ENCODE measurements around the gene DCAF8. TPM values are rescaled to one million over a fixed set of nuclear protein-coding genes. Genes with fewer than 3 reads are reported as not detected.

DCAF8 gene
- total RNA-seq, 2 donors from 2014 or later, result 246 to 280 TPM

DNA sequence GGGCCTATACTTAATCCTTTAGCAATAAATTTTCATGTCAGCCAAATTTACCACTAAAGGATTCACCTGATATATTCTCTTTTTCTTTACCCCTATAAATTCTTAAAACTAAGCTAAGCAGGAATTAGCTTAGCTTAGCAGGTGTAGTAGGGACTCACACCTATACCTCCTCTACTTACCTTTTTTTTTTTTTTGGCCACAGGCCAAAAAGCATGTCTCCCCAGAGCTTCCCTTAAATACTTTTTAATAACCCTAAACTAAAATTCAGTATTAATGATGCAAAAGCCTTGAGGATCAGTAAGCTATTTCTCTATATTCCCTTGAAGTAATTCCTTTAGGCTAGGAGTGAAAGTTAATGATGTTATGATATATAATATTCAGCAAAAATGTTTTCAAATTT is 33.9 kb downstream of the DCAF8 start:
- DNase-seq (no peak), ATAC-seq (replicated peaks in 1 of 2) (no peak)
- no peaks in the 10 kb centered on the region for H3K27me3 Mint-ChIP-seq (ENCODE audit: low read depth)
- no peaks in the 10 kb centered on the region for H3K9me3 Mint-ChIP-seq
- peaks cover 5 to 30% of the 10 kb centered on the region in 2 donors for H3K36me3 Mint-ChIP-seq (ENCODE audit: insufficient read depth in 2 of 2)
- peak overlapping the region; percentile 72 for H3K27ac Mint-ChIP-seq
- no peaks in the 10 kb centered on the region for H3K4me1 Mint-ChIP-seq (ENCODE audit: low read depth)
- no peak overlapping the region for H3K4me3 Mint-ChIP-seq

DNA sequence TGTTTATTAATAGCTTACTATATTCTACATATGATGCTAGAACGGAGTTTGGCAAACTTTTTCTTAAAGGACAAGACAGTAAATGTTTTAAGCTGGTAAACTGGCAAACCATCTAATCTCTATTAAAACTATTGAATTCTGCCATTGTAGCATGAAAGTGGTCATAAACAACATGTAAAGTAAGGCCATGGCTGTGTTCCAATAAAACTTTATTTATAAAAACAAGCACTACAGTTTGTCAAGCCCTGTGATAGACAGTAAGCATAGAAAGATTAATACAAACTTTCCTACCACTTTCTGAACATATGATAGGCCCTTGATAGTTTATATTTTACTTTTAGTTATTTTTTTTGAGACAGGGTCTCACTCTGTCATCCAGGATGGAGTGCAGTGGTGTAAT is 34.8 kb downstream of the DCAF8 start:
- H3K4me3 Mint-ChIP-seq, result no peak overlapping the region
- no peaks in the 10 kb centered on the region for H3K4me1 Mint-ChIP-seq (ENCODE audit: low read depth)
- H3K9me3 Mint-ChIP-seq, result no peaks in the 10 kb centered on the region
- ATAC-seq (replicated peaks in 1 of 2), result no peak
- no peak for DNase-seq
- no peak overlapping the region for H3K27ac Mint-ChIP-seq
- H3K27me3 Mint-ChIP-seq (ENCODE audit: low read depth), result no peaks in the 10 kb centered on the region
- peaks cover 5 to 31% of the 10 kb centered on the region in 2 donors for H3K36me3 Mint-ChIP-seq (ENCODE audit: insufficient read depth in 2 of 2)

DNA sequence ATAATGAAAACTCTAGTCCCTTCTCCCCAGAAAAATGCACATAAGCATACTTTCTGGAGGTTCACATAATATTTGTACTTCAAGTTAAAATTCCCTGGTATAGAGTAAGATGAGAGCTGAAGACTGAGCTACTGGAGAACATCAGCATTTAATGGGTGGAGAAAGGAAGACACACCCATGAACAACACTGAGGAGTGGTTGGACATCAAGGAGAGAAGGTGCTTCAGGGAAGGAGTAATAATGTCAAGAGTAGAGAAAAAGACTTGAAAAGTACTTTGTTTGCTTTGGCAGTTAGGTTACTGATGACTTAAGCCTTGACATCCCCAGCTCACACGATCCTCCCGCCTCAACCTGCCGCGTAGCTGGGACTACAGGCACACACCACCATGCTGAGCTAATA is 35.3 kb downstream of the DCAF8 start:
- no peaks in the 10 kb centered on the region for H3K4me1 Mint-ChIP-seq (ENCODE audit: low read depth)
- DNase-seq (no peak), ATAC-seq (replicated peaks in 1 of 2) (no peak)
- H3K9me3 Mint-ChIP-seq, result no peaks in the 10 kb centered on the region
- peaks cover 5 to 31% of the 10 kb centered on the region in 2 donors for H3K36me3 Mint-ChIP-seq (ENCODE audit: insufficient read depth in 2 of 2)
- no peak overlapping the region for H3K4me3 Mint-ChIP-seq
- H3K27ac Mint-ChIP-seq, result no peak overlapping the region
- H3K27me3 Mint-ChIP-seq (ENCODE audit: low read depth), result no peaks in the 10 kb centered on the region

DNA sequence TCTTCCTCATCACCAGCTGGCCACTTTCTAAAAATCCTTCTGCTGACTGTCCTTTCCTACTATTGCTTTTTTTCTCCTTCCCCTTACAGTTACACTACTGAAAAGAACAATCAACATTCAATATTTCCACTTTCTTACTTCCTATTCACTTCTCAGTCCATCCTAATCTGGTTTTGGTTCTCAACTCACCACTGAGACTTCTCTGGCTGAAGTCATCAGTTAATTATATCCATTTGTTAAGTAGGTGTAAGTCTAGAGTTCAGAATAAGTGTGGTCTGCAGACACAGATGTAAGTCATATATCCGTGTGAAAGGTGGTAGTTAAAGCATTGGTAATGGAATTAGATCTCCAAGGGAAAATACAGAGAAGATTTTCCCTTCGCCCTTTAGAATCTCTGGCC is 35.7 kb downstream of the DCAF8 start:
- ATAC-seq (replicated peaks in 1 of 2), result no peak
- no peaks in the 10 kb centered on the region for H3K4me1 Mint-ChIP-seq (ENCODE audit: low read depth)

DNA sequence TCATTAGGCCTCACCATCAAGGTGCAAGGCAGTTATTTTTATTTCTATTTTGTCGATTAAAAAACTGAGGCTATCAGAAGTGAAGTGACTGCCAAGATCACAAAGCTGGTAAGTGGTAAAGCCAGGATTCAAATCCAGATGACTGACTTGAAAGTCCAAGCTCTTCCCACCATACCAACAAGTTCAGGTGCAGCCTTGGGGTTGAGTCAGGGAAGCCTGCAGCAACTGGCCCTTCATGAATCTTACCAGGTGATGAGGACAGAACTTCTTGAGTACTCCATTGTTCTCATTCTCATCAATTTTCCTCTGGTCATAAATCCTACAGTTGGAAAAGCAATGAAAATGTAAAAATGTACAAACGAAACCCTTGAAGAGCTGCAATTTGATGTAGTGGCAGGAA is 37.0 kb downstream of the DCAF8 start:
- no peak for ATAC-seq (replicated peaks in 1 of 2)
- no peak overlapping the region for H3K27ac Mint-ChIP-seq
- no peaks in the 10 kb centered on the region for H3K27me3 Mint-ChIP-seq (ENCODE audit: low read depth)
- H3K4me1 Mint-ChIP-seq (ENCODE audit: low read depth), result no peaks in the 10 kb centered on the region
- no peaks in the 10 kb centered on the region for H3K9me3 Mint-ChIP-seq
- DNase-seq, result no peak
- H3K36me3 Mint-ChIP-seq (ENCODE audit: insufficient read depth in 2 of 2), result peaks cover 5 to 25% of the 10 kb centered on the region in 2 donors
- H3K4me3 Mint-ChIP-seq, result no peak overlapping the region

More for the DNA sequence above, 35.7 kb downstream of the DCAF8 start:
- no peak for DNase-seq
- Mint-ChIP-seq H3K4me3 (no peak overlapping the region), H3K27me3 (ENCODE audit: low read depth) (no peaks in the 10 kb centered on the region), H3K9me3 (no peaks in the 10 kb centered on the region), H3K27ac (no peak overlapping the region), H3K36me3 (ENCODE audit: insufficient read depth in 2 of 2) (peaks cover 5 to 31% of the 10 kb centered on the region in 2 donors)

DNA sequence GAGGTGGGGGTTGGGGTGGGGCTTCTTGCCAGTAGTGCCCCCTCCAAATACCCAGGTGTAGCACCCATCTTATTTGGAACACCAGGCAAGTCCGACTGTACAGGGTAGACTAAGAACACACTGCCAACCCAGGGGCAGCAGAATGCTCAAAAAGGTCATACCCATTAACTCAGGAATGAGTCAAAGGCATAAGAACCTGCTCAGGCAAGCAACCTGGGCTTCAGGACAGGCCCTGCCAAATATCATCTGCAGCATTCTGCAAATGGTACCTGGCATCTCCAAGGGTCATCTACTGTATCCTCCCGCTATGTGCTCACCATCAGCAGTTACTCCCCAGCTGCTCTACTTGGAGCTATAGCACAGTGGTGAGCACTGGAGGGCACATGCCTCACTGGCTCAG is 37.7 kb downstream of the DCAF8 start:
- DNase-seq (no peak), ATAC-seq (replicated peaks in 1 of 2) (no peak)
- Mint-ChIP-seq H3K27ac (no peak overlapping the region), H3K27me3 (ENCODE audit: low read depth) (no peaks in the 10 kb centered on the region), H3K9me3 (no peaks in the 10 kb centered on the region), H3K4me1 (ENCODE audit: low read depth) (no peaks in the 10 kb centered on the region), H3K4me3 (no peak overlapping the region), H3K36me3 (ENCODE audit: insufficient read depth in 2 of 2) (peaks cover 3 to 25% of the 10 kb centered on the region in 2 donors)

DNA sequence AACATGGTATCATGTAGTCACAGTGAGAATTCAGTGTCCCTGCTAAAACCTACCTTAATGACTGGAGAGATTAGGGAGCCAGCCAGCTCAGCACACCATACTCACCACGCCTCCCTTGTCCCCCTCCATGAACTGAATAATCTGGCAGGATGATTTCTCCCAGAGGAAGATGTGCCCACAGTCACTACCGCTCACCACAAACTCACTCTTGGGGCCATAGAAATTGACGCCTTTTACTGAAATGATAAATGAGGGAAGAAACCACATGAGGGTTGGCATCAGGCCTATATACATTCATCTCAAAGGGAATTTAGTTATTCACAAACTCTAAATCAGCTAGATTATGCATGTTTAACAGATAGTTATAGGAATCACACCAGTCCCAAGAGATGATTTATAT is 39.8 kb downstream of the DCAF8 start:
- peaks cover 0 to 24% of the 10 kb centered on the region in 2 donors for H3K36me3 Mint-ChIP-seq (ENCODE audit: insufficient read depth in 2 of 2)
- no peaks in the 10 kb centered on the region for H3K27me3 Mint-ChIP-seq (ENCODE audit: low read depth)
- ATAC-seq (replicated peaks in 1 of 2), result no peak
- H3K4me1 Mint-ChIP-seq (ENCODE audit: low read depth), result no peaks in the 10 kb centered on the region
- H3K9me3 Mint-ChIP-seq, result no peaks in the 10 kb centered on the region
- no peak overlapping the region for H3K27ac Mint-ChIP-seq
- no peak for DNase-seq
- no peak overlapping the region for H3K4me3 Mint-ChIP-seq

DNA sequence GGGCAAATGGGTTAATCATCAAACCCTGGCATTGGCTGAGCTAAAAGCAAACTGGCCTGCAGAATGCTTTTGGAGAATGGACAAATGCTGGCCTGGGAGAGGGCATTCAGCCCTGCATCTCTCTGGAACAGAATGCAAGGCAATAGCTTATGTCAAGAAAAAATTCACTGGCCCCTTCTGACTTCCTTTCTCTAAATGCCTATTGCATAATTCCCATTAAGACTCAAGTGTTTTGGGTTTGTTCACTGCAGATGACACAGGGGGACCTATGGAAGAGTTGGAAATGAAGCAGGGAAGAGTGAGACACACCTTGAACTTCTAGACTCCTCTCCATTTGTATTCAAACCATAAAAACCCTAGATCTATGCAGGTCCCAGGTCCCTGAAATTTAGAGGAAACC is 41.3 kb downstream of the DCAF8 start:
- no peak overlapping the region for H3K27ac Mint-ChIP-seq
- H3K4me1 Mint-ChIP-seq (ENCODE audit: low read depth), result no peaks in the 10 kb centered on the region

DNA sequence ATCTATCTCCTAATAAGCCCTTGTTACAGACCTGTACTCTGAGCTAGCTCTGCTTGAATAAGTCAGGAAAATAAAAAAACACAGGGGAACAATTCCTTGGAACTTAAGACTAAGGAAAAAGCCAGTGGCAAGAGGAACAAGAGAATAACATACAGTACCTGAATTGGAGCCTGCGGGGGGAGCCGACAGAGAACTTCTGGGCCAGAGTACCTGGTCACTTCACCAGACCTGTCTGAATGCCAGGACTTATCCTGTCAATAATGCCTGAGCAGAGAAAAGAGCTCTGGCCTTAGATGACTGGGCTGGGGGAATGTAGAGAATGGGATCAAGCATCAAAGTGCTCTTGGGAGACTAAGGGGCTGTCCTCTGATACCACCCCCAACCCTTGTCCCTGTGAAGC is 42.0 kb downstream of the DCAF8 start:
- no peak for DNase-seq
- no peaks in the 10 kb centered on the region for H3K9me3 Mint-ChIP-seq
- no peaks in the 10 kb centered on the region for H3K27me3 Mint-ChIP-seq (ENCODE audit: low read depth)
- no peak overlapping the region for H3K27ac Mint-ChIP-seq
- H3K4me3 Mint-ChIP-seq, result no peak overlapping the region
- ATAC-seq (replicated peaks in 1 of 2), result no peak
- H3K4me1 Mint-ChIP-seq (ENCODE audit: low read depth), result no peaks in the 10 kb centered on the region
- peaks cover 3 to 24% of the 10 kb centered on the region in 2 donors for H3K36me3 Mint-ChIP-seq (ENCODE audit: insufficient read depth in 2 of 2)

More for the DNA sequence above, 41.3 kb downstream of the DCAF8 start:
- no peak overlapping the region for H3K4me3 Mint-ChIP-seq
- H3K27me3 Mint-ChIP-seq (ENCODE audit: low read depth), result no peaks in the 10 kb centered on the region
- DNase-seq (no peak), ATAC-seq (replicated peaks in 1 of 2) (no peak)
- peaks cover 2 to 23% of the 10 kb centered on the region in 2 donors for H3K36me3 Mint-ChIP-seq (ENCODE audit: insufficient read depth in 2 of 2)
- H3K9me3 Mint-ChIP-seq, result no peaks in the 10 kb centered on the region

DNA sequence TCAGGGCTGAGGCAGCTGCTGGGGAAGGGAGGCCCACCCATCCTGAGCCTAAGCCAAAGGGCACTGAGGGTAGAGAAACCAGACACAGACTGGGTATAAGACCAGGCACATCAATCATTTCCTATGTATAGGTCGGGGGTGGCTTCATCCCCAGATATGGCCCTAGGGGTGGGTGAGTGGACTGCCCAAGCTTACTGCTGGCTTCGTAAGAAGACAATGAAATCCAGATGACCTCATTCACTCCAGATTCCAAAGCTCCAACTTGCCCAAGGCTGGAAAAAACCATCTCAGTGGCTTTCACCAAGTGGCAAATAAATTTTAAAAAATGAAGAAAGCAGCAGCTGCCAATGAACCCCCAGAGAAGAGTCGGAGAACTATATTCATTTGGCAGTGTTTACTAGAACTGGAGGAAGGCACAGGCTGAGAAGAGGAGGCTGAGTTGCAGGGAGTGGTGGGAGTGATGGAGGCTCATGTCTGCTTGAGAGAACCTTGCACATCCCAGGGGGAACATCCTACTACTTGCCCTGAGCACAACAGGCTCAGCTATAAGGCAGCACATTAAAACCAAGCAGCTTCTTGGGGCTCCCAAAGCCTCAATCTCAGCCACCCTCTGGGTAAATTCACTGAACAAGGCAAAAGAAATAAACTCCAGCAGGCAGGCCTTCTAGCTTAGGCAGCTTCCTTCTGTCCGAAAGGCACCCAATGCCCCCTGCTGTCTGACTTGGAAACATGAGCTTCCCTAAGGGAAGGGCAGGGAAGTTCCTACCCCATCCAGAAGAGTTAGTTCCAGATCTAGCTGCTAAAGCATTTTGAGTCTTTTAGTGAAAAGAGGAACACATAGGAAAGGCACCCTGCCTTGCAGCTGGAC is 43.1 kb downstream of the DCAF8 start:
- Mint-ChIP-seq H3K4me3 (no peak overlapping the region), H3K27ac (no peak overlapping the region), H3K9me3 (no peaks in the 10 kb centered on the region), H3K36me3 (ENCODE audit: insufficient read depth in 2 of 2) (peaks cover 3 to 25% of the 10 kb centered on the region in 2 donors), H3K4me1 (ENCODE audit: low read depth) (no peaks in the 10 kb centered on the region), H3K27me3 (ENCODE audit: low read depth) (no peaks in the 10 kb centered on the region)
- DNase-seq, result no peak
- ATAC-seq (replicated peaks in 1 of 2), result no peak

DNA sequence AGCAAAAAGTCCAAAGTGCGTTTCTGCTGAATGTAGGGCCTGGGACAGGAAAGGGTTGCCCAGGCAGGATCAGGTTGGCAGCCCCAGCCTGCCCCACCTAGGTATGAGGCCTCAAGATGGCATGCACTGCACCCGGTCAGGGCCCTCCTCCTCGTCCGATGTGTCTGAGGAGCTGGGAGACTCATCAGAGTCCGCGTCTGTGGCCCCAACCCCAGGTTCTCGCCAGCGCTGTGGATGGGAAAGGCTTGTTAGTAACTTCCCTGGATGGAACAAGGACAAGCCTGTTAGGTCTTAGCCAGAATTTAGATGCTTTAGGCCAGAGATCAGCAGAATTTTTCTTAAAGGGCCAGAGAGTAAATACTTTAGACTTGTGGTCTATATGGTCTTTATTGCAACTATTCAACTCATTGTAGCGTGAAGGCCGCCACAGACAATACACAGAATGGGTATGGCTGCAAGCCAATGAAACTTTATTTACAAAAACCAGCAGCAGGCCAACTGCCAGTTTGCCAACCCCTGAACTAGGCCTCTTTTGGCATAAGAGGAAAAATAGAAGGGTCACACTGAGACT is 44.8 kb downstream of the DCAF8 start:
- Mint-ChIP-seq H3K36me3 (ENCODE audit: insufficient read depth in 2 of 2) (peaks cover 3 to 14% of the 10 kb centered on the region in 2 donors), H3K27me3 (ENCODE audit: low read depth) (no peaks in the 10 kb centered on the region), H3K4me1 (ENCODE audit: low read depth) (no peaks in the 10 kb centered on the region), H3K27ac (no peak overlapping the region), H3K9me3 (no peaks in the 10 kb centered on the region), H3K4me3 (no peak overlapping the region)
- ATAC-seq (replicated peaks in 1 of 2), result no peak
- no peak for DNase-seq

DNA sequence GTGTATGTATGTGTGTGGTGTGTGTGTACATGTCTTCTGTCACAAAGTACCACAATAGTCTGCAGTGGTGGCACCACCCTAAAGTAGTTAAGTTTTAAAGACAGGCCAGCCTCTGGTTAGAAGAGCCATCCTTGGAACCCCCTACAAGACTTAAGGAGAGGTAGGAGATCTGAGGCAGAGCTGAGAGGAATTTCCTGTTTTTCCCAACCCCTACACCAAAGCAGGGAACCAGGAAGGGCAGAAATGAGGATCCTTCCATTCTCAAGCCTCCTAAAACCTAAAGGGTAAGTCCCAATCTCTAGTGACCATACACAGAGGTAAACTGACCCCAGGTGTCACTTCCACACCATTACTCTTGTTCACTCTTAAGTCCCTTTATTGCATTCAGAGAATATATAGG is 46.0 kb downstream of the DCAF8 start:
- Mint-ChIP-seq H3K27ac (no peak overlapping the region), H3K27me3 (ENCODE audit: low read depth) (no peaks in the 10 kb centered on the region), H3K4me3 (no peak overlapping the region), H3K9me3 (no peaks in the 10 kb centered on the region), H3K36me3 (ENCODE audit: insufficient read depth in 2 of 2) (peaks cover 6 to 22% of the 10 kb centered on the region in 2 donors), H3K4me1 (ENCODE audit: low read depth) (no peaks in the 10 kb centered on the region)
- no peak for DNase-seq
- ATAC-seq (replicated peaks in 1 of 2), result no peak

DNA sequence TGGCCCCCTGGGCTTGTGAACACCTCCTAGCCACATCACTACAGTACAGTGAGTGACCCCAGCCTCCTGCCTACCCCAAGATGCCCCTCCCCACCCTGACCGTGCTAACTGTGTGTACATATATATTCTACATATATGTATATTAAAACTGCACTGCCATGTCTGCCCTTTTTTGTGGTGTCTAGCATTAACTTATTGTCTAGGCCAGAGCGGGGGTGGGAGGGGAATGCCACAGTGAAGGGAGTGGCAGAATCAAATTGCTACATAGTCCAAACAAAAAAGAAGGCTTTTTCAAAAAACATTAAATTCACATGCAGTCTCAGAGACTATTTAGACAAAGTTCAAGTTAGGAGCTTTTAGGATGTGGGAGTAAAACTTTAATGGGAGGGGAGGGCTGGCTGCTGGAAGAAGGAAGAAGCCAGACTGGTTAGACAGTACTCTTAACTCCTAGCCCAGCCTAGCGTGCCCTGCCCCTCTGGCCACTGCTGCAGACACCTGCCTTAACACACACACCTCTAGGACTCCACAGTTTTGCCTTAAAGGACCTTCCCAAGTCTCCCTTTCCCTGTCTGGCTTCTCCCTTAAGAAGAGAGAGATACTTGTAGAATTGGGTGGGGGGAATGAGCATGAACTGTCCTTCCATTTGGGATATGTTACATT is 47.7 kb downstream of the DCAF8 start:
- Mint-ChIP-seq H3K36me3 (ENCODE audit: insufficient read depth in 2 of 2) (peaks cover 6 to 17% of the 10 kb centered on the region in 2 donors), H3K9me3 (no peaks in the 10 kb centered on the region), H3K27ac (no peak overlapping the region), H3K4me3 (no peak overlapping the region), H3K4me1 (ENCODE audit: low read depth) (peaks cover 13% of the 10 kb centered on the region), H3K27me3 (ENCODE audit: low read depth) (no peaks in the 10 kb centered on the region)
- ATAC-seq (replicated peaks in 1 of 2), result no peak
- no peak for DNase-seq
